ENCODE data around the gene GULP1. TPM values are rescaled to one million over a fixed set of nuclear protein-coding genes. Genes with fewer than 3 reads are reported as not detected.

Gene GULP1
- total RNA-seq, 1 experiment from 2014 or later, result 140 TPM

DNA sequence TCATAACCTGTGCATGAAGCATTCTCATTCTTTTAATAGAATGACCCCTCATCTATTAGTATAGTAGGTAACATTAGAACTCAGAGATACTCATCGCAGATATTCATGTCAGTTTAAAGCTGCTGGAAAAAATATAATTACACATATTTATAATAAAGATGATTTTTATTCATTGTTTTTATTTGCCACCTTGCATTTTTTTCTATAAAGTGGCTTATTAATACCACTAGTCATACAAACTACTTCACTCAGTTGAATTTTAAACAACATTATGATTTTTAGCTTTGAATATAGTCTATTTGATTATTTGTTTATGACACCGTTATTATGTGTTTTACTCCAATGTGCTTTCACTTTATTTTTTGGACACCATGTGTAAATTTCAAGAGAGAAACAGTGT lies 23.9 kb upstream of the GULP1 start:
- no peak overlapping the region for H4K8ac ChIP-seq (replicated peaks; ENCODE audit: insufficient read length, low read depth, low read length)
- no peak overlapping the region for H2BK20ac ChIP-seq (ENCODE audit: low read depth, low read length, poor library complexity, severe bottlenecking)
- no peak overlapping the region for H3T11ph ChIP-seq (ENCODE audit: low read length)
- no peak overlapping the region for H3K4ac ChIP-seq (ENCODE audit: low read depth, low read length)
- no peak overlapping the region for H2AK5ac ChIP-seq (ENCODE audit: insufficient read length, low read length)
- WGBS (ENCODE audit: extremely low coverage, insufficient read length, low lambda C conversion rate), result no CpG with 5 or more reads among the region's 2 CpGs
- H4K20me1 ChIP-seq (ENCODE audit: control insufficient read depth, insufficient read depth, insufficient read length), result no peaks in the 10 kb centered on the region
- peaks cover 1 to 12% (median 2%) of the 10 kb centered on the region in 3 experiments; a peak in 4 of 7 replicates for H3K36me3 Mint-ChIP-seq (ENCODE audit: insufficient read depth in 1 of 3, low read depth in 3 of 3)
- TF ChIP-seq, protein P1, sequence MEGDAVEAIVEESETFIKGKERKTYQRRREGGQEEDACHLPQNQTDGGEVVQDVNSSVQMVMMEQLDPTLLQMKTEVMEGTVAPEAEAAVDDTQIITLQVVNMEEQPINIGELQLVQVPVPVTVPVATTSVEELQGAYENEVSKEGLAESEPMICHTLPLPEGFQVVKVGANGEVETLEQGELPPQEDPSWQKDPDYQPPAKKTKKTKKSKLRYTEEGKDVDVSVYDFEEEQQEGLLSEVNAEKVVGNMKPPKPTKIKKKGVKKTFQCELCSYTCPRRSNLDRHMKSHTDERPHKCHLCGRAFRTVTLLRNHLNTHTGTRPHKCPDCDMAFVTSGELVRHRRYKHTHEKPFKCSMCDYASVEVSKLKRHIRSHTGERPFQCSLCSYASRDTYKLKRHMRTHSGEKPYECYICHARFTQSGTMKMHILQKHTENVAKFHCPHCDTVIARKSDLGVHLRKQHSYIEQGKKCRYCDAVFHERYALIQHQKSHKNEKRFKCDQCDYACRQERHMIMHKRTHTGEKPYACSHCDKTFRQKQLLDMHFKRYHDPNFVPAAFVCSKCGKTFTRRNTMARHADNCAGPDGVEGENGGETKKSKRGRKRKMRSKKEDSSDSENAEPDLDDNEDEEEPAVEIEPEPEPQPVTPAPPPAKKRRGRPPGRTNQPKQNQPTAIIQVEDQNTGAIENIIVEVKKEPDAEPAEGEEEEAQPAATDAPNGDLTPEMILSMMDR (conservative IDR thresholded peaks at IDR 0.05), result no peak
- no peak for DNase-seq
- H3K79me2 ChIP-seq (ENCODE audit: insufficient read depth, low read length), result no peaks in the 10 kb centered on the region
- H3K27me3 ChIP-seq (ENCODE audit: insufficient read depth, low read length), result no peaks in the 10 kb centered on the region
- H3K14ac ChIP-seq (ENCODE audit: insufficient read depth, low read length), result no peak overlapping the region
- H3K79me1 ChIP-seq (ENCODE audit: insufficient read depth, low read depth, low read length, poor library complexity, severe bottlenecking), result no peaks in the 10 kb centered on the region
- no peaks in the 10 kb centered on the region for H3K23me2 ChIP-seq (ENCODE audit: insufficient read length, low read depth, low read length, poor library complexity, severe bottlenecking)
- H3K9me3 Mint-ChIP-seq, result peaks cover 3 to 6% of the 10 kb centered on the region in 2 experiments; a peak in 3 of 5 replicates
- no peak overlapping the region for H2AFZ ChIP-seq (ENCODE audit: low read length)
- no peak overlapping the region for H3K18ac ChIP-seq (ENCODE audit: insufficient read length, low read depth, low read length)
- no peak overlapping the region for H3K4me2 ChIP-seq (ENCODE audit: insufficient read depth, insufficient read length, low read length)
- H3K4me1 ChIP-seq (ENCODE audit: insufficient read depth, low read length), result no peaks in the 10 kb centered on the region
- H4K5ac ChIP-seq (ENCODE audit: insufficient read length, low read depth, low read length), result no peak overlapping the region
- H3K4me3 Mint-ChIP-seq, result no peak overlapping the region
- H3K56ac ChIP-seq (ENCODE audit: insufficient read length, low read depth, low read length), result no peak overlapping the region
- no peak overlapping the region for H4K91ac ChIP-seq (ENCODE audit: insufficient read length, low read depth, low read length)
- H3K27me3 Mint-ChIP-seq (ENCODE audit: low read depth), result no peaks in the 10 kb centered on the region
- H3K23ac ChIP-seq (ENCODE audit: insufficient read length, low read depth, low read length), result no peak overlapping the region
- no peak overlapping the region for H2BK15ac ChIP-seq (ENCODE audit: low read depth, low read length)
- H3K9me3 ChIP-seq (ENCODE audit: control insufficient read depth, low read depth, low read length), result no peaks in the 10 kb centered on the region
- H2BK5ac ChIP-seq (ENCODE audit: insufficient read length, low read length), result no peak overlapping the region
- H3K27ac ChIP-seq (ENCODE audit: insufficient read length, low read depth, low read length), result no peak overlapping the region
- H3K9ac ChIP-seq (ENCODE audit: extremely low read depth, insufficient read length, low read length), result no peak overlapping the region
- no peak overlapping the region for H3K27ac Mint-ChIP-seq
- H2BK120ac ChIP-seq (ENCODE audit: low read depth, low read length, poor library complexity, severe bottlenecking), result no peak overlapping the region
- no peak overlapping the region for H2BK12ac ChIP-seq (ENCODE audit: insufficient read length, low read depth, low read length)
- peaks cover under 1 to 2% of the 10 kb centered on the region in 2 experiments; a peak in 3 of 4 replicates for H3K4me1 Mint-ChIP-seq
